Fibroblast of peridontal ligament (primary cell): ENCODE data around the gene TANGO6.
A peak's percentile ranks its signal among the peaks of the same experiment; 100 is the strongest.
"Not testable (repeated sequence)": the region's sequence is repeated elsewhere in the genome, so short reads cannot be mapped to it uniquely, and the experiment has no call there.

Source experiments
- DNase-seq: peaks from one replicate; pipeline ENCODE4 v3.0.0-alpha.2; 2010; ENCODE audit errors: extremely low read depth

Gene TANGO6

GRCh38 chr16:69012906-69013305 is 169.6 kb downstream of the TANGO6 start:
- no peak for DNase-seq

GRCh38 chr16:69013991-69014390 is 170.7 kb downstream of the TANGO6 start:
- DNase-seq: peak; percentile 12

- DNase-seq: no peak
Observed at GRCh38 chr16:69014811-69015210, 171.5 kb downstream of the TANGO6 start.

GRCh38 chr16:69017036-69017783 is 173.9 kb downstream of the TANGO6 start:
- peak; percentile 55 for DNase-seq

GRCh38 chr16:69019811-69020210 is 176.5 kb downstream of the TANGO6 start:
- DNase-seq: no peak

GRCh38 chr16:69029121-69029520 is 185.8 kb downstream of the TANGO6 start:
- no peak for DNase-seq

GRCh38 chr16:69031877-69032301 is 188.6 kb downstream of the TANGO6 start:
- no peak for DNase-seq

- DNase-seq: no peak
Observed at GRCh38 chr16:69033151-69033949, 190.0 kb downstream of the TANGO6 start.

- DNase-seq: peak; percentile 37
Observed at GRCh38 chr16:69035375-69035774, 192.0 kb downstream of the TANGO6 start.

- DNase-seq: no peak
Observed at GRCh38 chr16:69036399-69037091, 193.2 kb downstream of the TANGO6 start.

GRCh38 chr16:69037373-69038160 is 194.2 kb downstream of the TANGO6 start:
- DNase-seq: no peak

- DNase-seq: no peak
Observed at GRCh38 chr16:69039333-69039941, 196.1 kb downstream of the TANGO6 start.

- no peak for DNase-seq
Observed at GRCh38 chr16:69040144-69040909, 197.0 kb downstream of the TANGO6 start.

GRCh38 chr16:69048328-69049120 is 205.2 kb downstream of the TANGO6 start:
- DNase-seq: no peak

GRCh38 chr16:69049146-69049545 is 205.8 kb downstream of the TANGO6 start:
- peak; percentile 63 for DNase-seq

- DNase-seq: no peak
Observed at GRCh38 chr16:69049603-69050375, 206.5 kb downstream of the TANGO6 start.

GRCh38 chr16:69051517-69051830 is 208.1 kb downstream of the TANGO6 start:
- not testable (repeated sequence) for DNase-seq

- DNase-seq: no peak
Observed at GRCh38 chr16:69055008-69055407, 211.7 kb downstream of the TANGO6 start.

- no peak for DNase-seq
Observed at GRCh38 chr16:69055980-69056379, 212.6 kb downstream of the TANGO6 start.
